Lung (tissue), 12 donors: ENCODE data around the gene IRX2. TPM values are rescaled to one million over a fixed set of nuclear protein-coding genes. Genes with fewer than 3 reads are reported as not detected.

Source experiments
- ATAC-seq: fragments of 200-7000 bp; cut with Tn5 transposase; one replicate; pipeline ENCODE4 v1.9.1; 2020; ENCODE audit warnings: moderate number of reproducible peaks; ENCODE audit not compliant: insufficient read depth, low FRiP score
- DNase-seq, 3 donors: peaks; one replicate each; pipeline ENCODE4 v3.0.0-alpha.2; 2013 to 2017
- H3K27ac ChIP-seq, 2 donors: one replicate each; pipeline ENCODE4 v1.5.1; 2013; ENCODE audit warnings: mild to moderate bottlenecking in 2 of 2, moderate library complexity in 2 of 2, control low read depth in 1 of 2, inconsistent platforms in 1 of 2, low read depth in 1 of 2, low read length in 1 of 2
- H3K27me3 ChIP-seq, 3 donors: one replicate each; pipeline ENCODE4 v1.5.1; 2013; ENCODE audit warnings: low read length in 2 of 3; ENCODE audit not compliant: control insufficient read depth in 3 of 3, insufficient read depth in 3 of 3
- H3K36me3 ChIP-seq, 4 donors: one replicate each; pipeline ENCODE4 v1.5.1; 2013; ENCODE audit warnings: low read length in 4 of 4, mild to moderate bottlenecking in 1 of 4, moderate library complexity in 1 of 4; ENCODE audit not compliant: control insufficient read depth in 4 of 4, insufficient read depth in 4 of 4
- H3K4me1 ChIP-seq, 5 donors: one replicate each; pipeline ENCODE4 v1.5.1; 2013; ENCODE audit warnings: low read length in 5 of 5, mild to moderate bottlenecking in 2 of 5, moderate library complexity in 1 of 5; ENCODE audit not compliant: control insufficient read depth in 5 of 5, insufficient read depth in 5 of 5
- H3K4me3 ChIP-seq: one replicate; pipeline ENCODE4 v1.5.1; 2013; ENCODE audit warnings: mild to moderate bottlenecking, control low read depth, moderate library complexity
- H3K9ac ChIP-seq, 2 donors: one replicate each; pipeline ENCODE4 v1.5.1; 2013; ENCODE audit warnings: low read length in 2 of 2, control low read depth in 1 of 2; ENCODE audit not compliant: insufficient read depth in 1 of 2
- H3K9me3 ChIP-seq, 4 donors: one replicate each; pipeline ENCODE4 v1.5.1; 2013; ENCODE audit warnings: low read length in 3 of 4, mild to moderate bottlenecking in 1 of 4, moderate library complexity in 1 of 4; ENCODE audit not compliant: control insufficient read depth in 4 of 4, insufficient read depth in 3 of 4
- WGBS, 2 donors: extraction: QIAGEN DNeasy Blood & Tissue Kit; methylation state at CpG; one replicate each; pipeline ENCODE4 v1.1.7; 2013; 5-methylcytosine and 5-hydroxymethylcytosine counted together
- polyA plus RNA-seq, 2 donors: library from polyadenylated mRNA; stranded (reverse); fragments of 200-250 nt; gene quantifications; one replicate each; pipeline ENCODE4 v1.2.1, GENCODE V29; 2013
- total RNA-seq, 2 donors: library from RNA; depleted of rRNA in 1 of 2; stranded (reverse); fragments of >200 nt in 1 of 2; gene quantifications; one replicate each; pipeline ENCODE4 v1.2.1, GENCODE V29; 2014 to 2021
- TF ChIP-seq, protein P1 (sequence below): IDR thresholded peaks from 2 replicates; pipeline ENCODE4 v1.5.1; 2012; ENCODE audit warnings: mild to moderate bottlenecking; ENCODE audit errors: control extremely low read depth, extremely low read depth
- donor health status: control.
- donor health status: control.
- donor health status: Bipolar disorder and iron deficiency.
- donor health status: healthy.
- donor health status: DM: yes; HTN: yes; CAD: no.

Gene IRX2
- total and polyA plus RNA-seq, 4 donors, result 11.5 to 64.5 (median 45.4) TPM

- H3K9me3 ChIP-seq, result peaks cover 0 to 2% (median 0%) of the 10 kb centered on the region in 4 donors
- WGBS, 2 donors, result 67 to 77% methylated on average over 12 of the region's 12 CpGs
- no peaks in the 10 kb centered on the region for H3K36me3 ChIP-seq
- DNase-seq (no peak), ATAC-seq (no peak)
- H3K27ac ChIP-seq, result no peak overlapping the region
- H3K27me3 ChIP-seq, result peaks cover 0 to 48% (median 37%) of the 10 kb centered on the region in 3 donors
- no peak overlapping the region for H3K9ac ChIP-seq
- H3K4me3 ChIP-seq, result no peak overlapping the region
- no peaks in the 10 kb centered on the region for H3K4me1 ChIP-seq
- TF ChIP-seq, protein P1, sequence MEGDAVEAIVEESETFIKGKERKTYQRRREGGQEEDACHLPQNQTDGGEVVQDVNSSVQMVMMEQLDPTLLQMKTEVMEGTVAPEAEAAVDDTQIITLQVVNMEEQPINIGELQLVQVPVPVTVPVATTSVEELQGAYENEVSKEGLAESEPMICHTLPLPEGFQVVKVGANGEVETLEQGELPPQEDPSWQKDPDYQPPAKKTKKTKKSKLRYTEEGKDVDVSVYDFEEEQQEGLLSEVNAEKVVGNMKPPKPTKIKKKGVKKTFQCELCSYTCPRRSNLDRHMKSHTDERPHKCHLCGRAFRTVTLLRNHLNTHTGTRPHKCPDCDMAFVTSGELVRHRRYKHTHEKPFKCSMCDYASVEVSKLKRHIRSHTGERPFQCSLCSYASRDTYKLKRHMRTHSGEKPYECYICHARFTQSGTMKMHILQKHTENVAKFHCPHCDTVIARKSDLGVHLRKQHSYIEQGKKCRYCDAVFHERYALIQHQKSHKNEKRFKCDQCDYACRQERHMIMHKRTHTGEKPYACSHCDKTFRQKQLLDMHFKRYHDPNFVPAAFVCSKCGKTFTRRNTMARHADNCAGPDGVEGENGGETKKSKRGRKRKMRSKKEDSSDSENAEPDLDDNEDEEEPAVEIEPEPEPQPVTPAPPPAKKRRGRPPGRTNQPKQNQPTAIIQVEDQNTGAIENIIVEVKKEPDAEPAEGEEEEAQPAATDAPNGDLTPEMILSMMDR, result no peak
Observed at GRCh38 chr5:2762744-2763532, 11.5 kb upstream of the IRX2 start.

GRCh38 chr5:2761921-2762488, 10.5 kb upstream of the IRX2 start:
- H3K36me3 ChIP-seq, result no peaks in the 10 kb centered on the region
- H3K9me3 ChIP-seq, result peaks cover 0 to 2% (median 0%) of the 10 kb centered on the region in 4 donors
- H3K9ac ChIP-seq, result no peak overlapping the region
- H3K4me3 ChIP-seq, result no peak overlapping the region
- 34 to 35% methylated on average over 4 of the region's 4 CpGs for WGBS, 2 donors
- no peak for ATAC-seq
- TF ChIP-seq, protein P1, result no peak
- no peak for DNase-seq
- peaks cover 0 to 2% (median under 1%) of the 10 kb centered on the region in 5 donors for H3K4me1 ChIP-seq
- H3K27me3 ChIP-seq, result peaks cover 0 to 56% (median 46%) of the 10 kb centered on the region in 3 donors
- no peak overlapping the region for H3K27ac ChIP-seq

DNA sequence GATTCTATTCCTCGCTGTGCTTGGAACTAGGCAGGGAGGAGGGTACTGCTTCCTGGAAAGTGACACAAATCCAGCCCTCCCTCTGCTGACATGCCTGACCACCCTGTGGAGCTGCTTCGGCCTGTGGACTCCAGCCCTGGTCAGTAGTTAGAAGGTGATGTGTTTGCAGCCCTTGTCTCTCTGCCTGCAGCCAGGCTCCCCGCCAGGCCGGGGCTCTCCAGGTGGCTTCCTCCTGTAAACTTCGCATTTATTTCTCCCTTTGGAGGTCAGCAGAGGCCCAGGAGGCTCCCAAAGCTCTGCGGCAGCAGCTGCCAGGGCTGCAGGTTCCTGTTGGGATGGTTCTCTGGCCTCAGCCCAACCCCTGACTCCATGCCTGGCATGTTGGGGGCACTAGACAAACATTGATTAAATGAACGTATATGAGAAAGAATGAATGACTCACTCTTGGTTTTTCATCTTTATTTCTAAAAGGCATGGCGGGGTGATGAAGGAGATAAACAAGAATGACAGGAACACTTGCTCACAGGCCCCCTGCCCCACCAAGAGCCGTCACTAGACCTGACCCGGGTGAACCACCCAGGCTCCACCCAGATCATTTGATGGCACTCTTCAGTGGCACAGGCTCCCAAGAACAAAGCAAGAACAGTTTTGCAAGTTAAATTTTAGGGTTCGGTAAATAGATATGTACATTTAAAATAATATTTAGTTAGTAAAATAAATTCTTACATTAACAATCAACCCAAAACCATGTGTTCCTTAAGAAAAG, 8.4 kb upstream of the IRX2 start:
- Histone ChIP-seq H3K9ac (no peak overlapping the region), H3K27me3 (peaks cover 3 to 67% (median 52%) of the 10 kb centered on the region in 3 donors), H3K4me3 (no peak overlapping the region), H3K9me3 (peaks cover 0 to 2% (median 0%) of the 10 kb centered on the region in 4 donors), H3K27ac (no peak overlapping the region), H3K36me3 (no peaks in the 10 kb centered on the region), H3K4me1 (peaks cover 2 to 18% (median 5%) of the 10 kb centered on the region in 5 donors)
- 73 to 76% methylated on average over 11 of the region's 11 CpGs for WGBS, 2 donors
- TF ChIP-seq, protein P1, result no peak
- no peak for ATAC-seq
- no peak for DNase-seq
